ENCODE measurements around the gene CNKSR3.

GRCh38 chr6:154445417-154445816 lies 65.1 kb downstream of the CNKSR3 start:
- TF ChIP-seq CTCF (IDR thresholded peaks at IDR 0.05; ENCODE audit: low read length): no peak
- no peak for TF ChIP-seq EZH2 (IDR thresholded peaks at IDR 0.05; ENCODE audit: borderline replicate concordance, low read length)
